C4-2B (cell line): ENCODE measurements around the gene KAT6B.

Experiments
- CTCF ChIP-seq: fragments of 450-650 bp; conservative IDR thresholded peaks from 2 replicates; pipeline ENCODE4 v1.5.1; 2017; ENCODE audit warnings: mild to moderate bottlenecking
- ZFX ChIP-seq: fragments of 450-650 bp; IDR thresholded peaks from 2 replicates; pipeline ENCODE4 v1.6.1; 2017

- TF ChIP-seq CTCF (no peak), ZFX (no peak)
Measured at GRCh38 chr10:74944205-74944604, 117.8 kb downstream of the KAT6B start.
